HepG2 (cell line): ENCODE data around the gene CABLES1. TPM values are rescaled to one million over a fixed set of nuclear protein-coding genes. Genes with fewer than 3 reads are reported as not detected.

Experiments
- ATM ChIP-seq: fragments of 450-650 bp; IDR thresholded peaks from 2 replicates; pipeline ENCODE4 v1.7.1; 2017; ENCODE audit warnings: mild to moderate bottlenecking, borderline replicate concordance
- BHLHE40 ChIP-seq: IDR thresholded peaks from 2 replicates; pipeline ENCODE4 v1.6.1; 2011; ENCODE audit warnings: low read length, improper control_type of control experiment
- CBFB ChIP-seq: sonication (generic); formaldehyde crosslinking; IDR thresholded peaks from 2 replicates; pipeline ENCODE4 v1.4.0; 2020; ENCODE audit warnings: missing genetic modification reagents
- CHCHD3 ChIP-seq: sonication (generic); formaldehyde crosslinking; IDR thresholded peaks from 2 replicates; pipeline ENCODE4 v1.8.0; 2022; ENCODE audit warnings: mild to moderate bottlenecking, missing genetic modification reagents, moderate library complexity
- EZH2 ChIP-seq: conservative IDR thresholded peaks from 2 replicates; pipeline ENCODE4 v1.6.1; 2012; ENCODE audit warnings: mild to moderate bottlenecking, low read depth, low read length, moderate library complexity
- FOXK2 ChIP-seq: fragments of 450-650 bp; IDR thresholded peaks from 2 replicates; pipeline ENCODE4 v1.6.1; 2016
- GATAD2A ChIP-seq: IDR thresholded peaks from 2 replicates; pipeline ENCODE4 v1.6.1; 2016
- GPBP1L1 ChIP-seq: sonication (generic); formaldehyde crosslinking; IDR thresholded peaks from 2 replicates; pipeline ENCODE4 v1.5.0; 2020; ENCODE audit warnings: mild to moderate bottlenecking, missing genetic modification reagents
- ONECUT2 ChIP-seq: sonication (generic); formaldehyde crosslinking; IDR thresholded peaks from 2 replicates; pipeline ENCODE4 v1.4.0; 2020; ENCODE audit warnings: missing genetic modification reagents
- PAF1 ChIP-seq: IDR thresholded peaks from 2 replicates; pipeline ENCODE4 v1.6.1; 2016; ENCODE audit warnings: missing genetic modification reagents, missing compliant biosample characterization
- RARA ChIP-seq: IDR thresholded peaks from 2 replicates; pipeline ENCODE4 v1.6.1; 2016; ENCODE audit warnings: missing genetic modification reagents, missing compliant biosample characterization
- TCF12 ChIP-seq, 2 experiments: fragments of 450-650 bp in 1 of 2; sonication (generic) in 1 of 2; formaldehyde crosslinking in 1 of 2; IDR thresholded peaks; 2 replicates each; pipeline versions ENCODE4 v1.6.1 to v1.8.0; 2017 to 2022; ENCODE audit warnings: antibody characterized with exemption in 1 of 2, mild to moderate bottlenecking in 1 of 2, missing genetic modification reagents in 1 of 2, moderate library complexity in 1 of 2
- TFE3 ChIP-seq: IDR thresholded peaks from 2 replicates; pipeline ENCODE4 v1.6.1; 2016
- YEATS2 ChIP-seq: sonication (generic); formaldehyde crosslinking; IDR thresholded peaks from 2 replicates; pipeline ENCODE4 v1.4.0; 2020; ENCODE audit warnings: missing genetic modification reagents, borderline replicate concordance
- ZBTB20 ChIP-seq: sonication (generic); formaldehyde crosslinking; IDR thresholded peaks from 2 replicates; pipeline ENCODE4 v1.8.1; 2023; ENCODE audit warnings: missing genetic modification reagents, low read depth, mild to moderate bottlenecking, borderline replicate concordance
- ZBTB34 ChIP-seq: sonication (generic); formaldehyde crosslinking; IDR thresholded peaks from 2 replicates; pipeline ENCODE4 v1.8.0; 2022; ENCODE audit warnings: mild to moderate bottlenecking, missing genetic modification reagents
- ZBTB4 ChIP-seq: sonication (generic); formaldehyde crosslinking; IDR thresholded peaks from 2 replicates; pipeline ENCODE4 v1.4.0; 2020; ENCODE audit warnings: missing genetic modification reagents, mild to moderate bottlenecking, borderline replicate concordance
- ZFYVE20 ChIP-seq: sonication (generic); formaldehyde crosslinking; IDR thresholded peaks from 2 replicates; pipeline ENCODE4 v1.8.0; 2023; ENCODE audit warnings: low read depth, mild to moderate bottlenecking, moderate library complexity, missing genetic modification reagents, borderline replicate concordance
- ZNF10 ChIP-seq: sonication (generic); formaldehyde crosslinking; IDR thresholded peaks from 2 replicates; pipeline ENCODE4 v1.4.0; 2020; ENCODE audit warnings: mild to moderate bottlenecking, low read depth, missing genetic modification reagents, borderline replicate concordance
- ZNF329 ChIP-seq: sonication (generic); formaldehyde crosslinking; IDR thresholded peaks from 2 replicates; pipeline ENCODE4 v1.9.0; 2021; ENCODE audit warnings: low read depth, mild to moderate bottlenecking, missing genetic modification reagents
- ZNF335 ChIP-seq: sonication (generic); formaldehyde crosslinking; IDR thresholded peaks from 2 replicates; pipeline ENCODE4 v1.4.0; 2020; ENCODE audit warnings: missing genetic modification reagents
- ZNF44 ChIP-seq: sonication (generic); formaldehyde crosslinking; IDR thresholded peaks from 2 replicates; pipeline ENCODE4 v1.5.1; 2020; ENCODE audit warnings: mild to moderate bottlenecking, missing genetic modification reagents
- ZNF562 ChIP-seq: sonication (generic); formaldehyde crosslinking; IDR thresholded peaks from 2 replicates; pipeline ENCODE4 v1.8.0; 2022; ENCODE audit warnings: missing genetic modification reagents, borderline replicate concordance
- ZNF616 ChIP-seq: sonication (generic); formaldehyde crosslinking; IDR thresholded peaks from 2 replicates; pipeline ENCODE4 v1.5.0; 2020; ENCODE audit warnings: low read depth, mild to moderate bottlenecking, missing genetic modification reagents
- ZNF768 ChIP-seq: sonication (generic); formaldehyde crosslinking; IDR thresholded peaks from 2 replicates; pipeline ENCODE4 v1.4.0; 2020; ENCODE audit warnings: missing genetic modification reagents
- ZSCAN12 ChIP-seq: sonication (generic); formaldehyde crosslinking; IDR thresholded peaks from 2 replicates; pipeline ENCODE4 v1.9.0; 2021; ENCODE audit warnings: mild to moderate bottlenecking, missing genetic modification reagents
- polyA plus RNA-seq, 8 experiments: library from polyadenylated mRNA; depleted of rRNA in 3 of 8; stranded (reverse) in 7 of 8; unstranded in 1 of 8; fragments of >200 nt; fragmentation: Illumina TruSeq in 4 of 8; extraction: Trizol in 4 of 8; gene quantifications; 2 replicates each; pipeline versions ENCODE4 v1.2.1 to v1.2.3, GENCODE V29; 2011 to 2016; ENCODE audit warnings: low read depth in 4 of 8, missing spikeins in 1 of 8, mixed read lengths in 1 of 8; ENCODE audit not compliant: insufficient read depth in 1 of 8
- total RNA-seq, 5 experiments: library from RNA; depleted of rRNA; stranded (reverse); fragments of >200 nt; fragmentation: Illumina TruSeq; extraction: Trizol; gene quantifications; 2 replicates each; pipeline ENCODE4 v1.2.3, GENCODE V29; 2016; ENCODE audit warnings: low read depth in 1 of 5

The CABLES1 gene
- total and polyA plus RNA-seq, 2 of the 13 experiments (the other 11 are each of a cell fraction or from before 2014, with no cell fraction given), result 14.7 to 25.8 TPM

- TF ChIP-seq GATAD2A (CRISPR knock-in tag) (peak; percentile 69; the same call in 1 of the 2 replicates), ZNF10 (CRISPR knock-in tag) (no peak), TCF12 (IDR thresholded peaks at IDR 0.05) (no peak), TCF12 (CRISPR knock-in tag; IDR thresholded peaks at IDR 0.05) (no peak), ONECUT2 (CRISPR knock-in tag) (peak; percentile 82), TFE3 (CRISPR knock-in tag) (no peak), ZNF44 (CRISPR knock-in tag) (no peak), ZBTB34 (peak; percentile 74; the same call in 1 of the 2 replicates), BHLHE40 (no peak), CHCHD3 (CRISPR knock-in tag) (no peak), EZH2 (no peak), CBFB (CRISPR knock-in tag) (no peak), ZNF768 (CRISPR knock-in tag) (no peak), ATM (no peak), FOXK2 (no peak), ZFYVE20 (CRISPR knock-in tag) (no peak), PAF1 (no peak), ZNF329 (CRISPR knock-in tag) (no peak), ZBTB4 (CRISPR knock-in tag) (no peak), ZBTB20 (CRISPR knock-in tag) (no peak), ZNF616 (CRISPR knock-in tag) (no peak), YEATS2 (CRISPR knock-in tag) (no peak), ZNF335 (CRISPR knock-in tag) (no peak), ZSCAN12 (CRISPR knock-in tag) (no peak), ZNF562 (CRISPR knock-in tag) (no peak), GPBP1L1 (CRISPR knock-in tag) (no peak), RARA (CRISPR knock-in tag) (peak; percentile 45; the same call in 1 of the 2 replicates)
These were observed 43.4 kb downstream of the CABLES1 start (continued) for GRCh38 chr18:23178661-23179081.
